Stomach (tissue), 9 donors: ENCODE data around the gene IRAK4. TPM values are rescaled to one million over a fixed set of nuclear protein-coding genes. Genes with fewer than 3 reads are reported as not detected.

Experiments used
- DNase-seq, 2 donors: peaks; one replicate each; pipeline versions ENCODE4 v3.0.0 to v3.0.0-alpha.2; 2013 to 2019
- H3K27ac ChIP-seq, 5 donors: fragments of 200-600 bp in 4 of 5; sonication (generic) in 4 of 5; one replicate each; pipeline ENCODE4 v1.5.1; 2013 to 2019; ENCODE audit warnings: mild to moderate bottlenecking in 1 of 5, moderate library complexity in 1 of 5
- H3K27me3 ChIP-seq, 3 donors: fragments of 200-600 bp; sonication (generic); one replicate each; pipeline ENCODE4 v1.5.1; 2017 to 2019; ENCODE audit warnings: mixed run types in 1 of 3
- H3K36me3 ChIP-seq, 4 donors: fragments of 200-600 bp; sonication (generic); 1 replicate in 3 of 4; 2 replicates in 1 of 4; pipeline ENCODE4 v1.5.1; 2016 to 2019
- H3K4me1 ChIP-seq, 4 donors: fragments of 200-600 bp; sonication (generic); one replicate each; pipeline ENCODE4 v1.5.1; 2016 to 2019
- H3K4me3 ChIP-seq, 4 donors: fragments of 200-600 bp; sonication (generic) in 3 of 4; one replicate each; pipeline ENCODE4 v1.5.1; 2016 to 2019; ENCODE audit warnings: mild to moderate bottlenecking in 1 of 4
- H3K9me3 ChIP-seq, 4 donors: fragments of 200-600 bp; sonication (generic); one replicate each; pipeline ENCODE4 v1.5.1; 2016 to 2019
- EP300 ChIP-seq: sonication (generic); formaldehyde crosslinking; IDR thresholded peaks from one replicate; pipeline ENCODE4 v1.6.1; 2017; ENCODE audit warnings: antibody characterized with exemption
- POLR2A ChIP-seq, 4 donors: fragments of 450-650 bp; IDR thresholded peaks; one replicate each; pipeline ENCODE4 v1.6.1; 2016; ENCODE audit warnings: antibody characterized with exemption in 4 of 4, control low read depth in 2 of 4, mild to moderate bottlenecking in 1 of 4, moderate library complexity in 1 of 4
- POLR2AphosphoS5 ChIP-seq, 3 donors: sonication (generic); formaldehyde crosslinking; IDR thresholded peaks; one replicate each; pipeline ENCODE4 v1.6.1; 2016; ENCODE audit warnings: antibody characterized with exemption in 3 of 3
- WGBS, 5 donors: extraction: QIAGEN DNeasy Blood & Tissue Kit in 3 of 5; methylation state at CpG; one replicate each; pipeline versions ENCODE4 v1.1.5 to v1.1.7; 2013 to 2018; 5-methylcytosine and 5-hydroxymethylcytosine counted together
- intact Hi-C: fragments of 100-400 bp; cut with DNase I; formaldehyde crosslinking; loops from one replicate; pipeline ENCODE4 v1.15.1; 2023; ENCODE audit warnings: low total_unique reads
- polyA plus RNA-seq, 3 donors: library from polyadenylated mRNA; stranded (reverse); fragments of 200-250 nt; gene quantifications; one replicate each; pipeline ENCODE4 v1.2.3, GENCODE V29; 2013
- total RNA-seq, 5 donors: library from RNA; depleted of rRNA; stranded (reverse); fragments of >200 nt; gene quantifications; one replicate each; pipeline versions ENCODE4 v1.1.0 to v1.2.3, GENCODE V29; 2014 to 2016
- TF ChIP-seq, protein P1 (sequence below), 7 experiments: fragments of 450-650 bp in 4 of 7; fragments of 200-600 bp in 3 of 7; sonication (generic) in 3 of 7; IDR thresholded peaks; one replicate each; pipeline ENCODE4 v1.5.1; 2016 to 2019; ENCODE audit warnings: antibody characterized with exemption in 7 of 7, control low read depth in 2 of 7, mild to moderate bottlenecking in 1 of 7
- donor health status: healthy with polysubstance abuse.
- donor health status: Bipolar disorder and iron deficiency.
- donor health status: healthy.

The IRAK4 gene
- total and polyA plus RNA-seq, 8 donors = 8.0 to 155 (median 14.7) TPM

DNA sequence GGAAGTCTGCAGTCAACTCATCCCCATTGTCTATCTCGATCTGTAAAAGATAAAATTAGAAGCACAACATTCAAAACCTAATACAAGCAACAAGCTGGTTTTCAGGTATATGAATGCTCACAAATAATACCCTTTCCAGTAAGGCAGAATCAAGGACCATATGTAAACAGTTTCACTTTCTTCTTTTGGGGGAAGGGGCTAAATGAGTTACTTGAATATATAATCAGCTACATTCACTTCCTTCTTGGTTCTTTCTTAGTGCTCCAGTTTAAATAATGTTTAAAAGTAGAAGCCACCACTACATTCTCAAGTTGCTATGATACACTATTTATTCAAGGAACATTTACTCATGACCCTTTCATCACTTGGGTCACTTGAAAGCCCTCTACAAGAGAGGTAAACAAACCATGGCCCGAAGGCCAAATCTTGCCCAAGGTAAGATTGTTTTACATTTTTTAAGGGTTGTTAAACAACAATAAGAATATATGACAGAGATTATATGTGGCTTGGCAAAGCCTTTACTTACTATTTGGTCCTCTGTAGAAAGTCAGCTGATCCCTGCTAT, 37.0 kb downstream of the IRAK4 start:
- intact Hi-C loops = no loop called here
- TF ChIP-seq EP300 (no peak), POLR2A (IDR thresholded peaks at IDR 0.05) (no peak), POLR2AphosphoS5 (IDR thresholded peaks at IDR 0.05) (peak in 1 of 3 donors; percentile 13)
- TF ChIP-seq, protein P1, sequence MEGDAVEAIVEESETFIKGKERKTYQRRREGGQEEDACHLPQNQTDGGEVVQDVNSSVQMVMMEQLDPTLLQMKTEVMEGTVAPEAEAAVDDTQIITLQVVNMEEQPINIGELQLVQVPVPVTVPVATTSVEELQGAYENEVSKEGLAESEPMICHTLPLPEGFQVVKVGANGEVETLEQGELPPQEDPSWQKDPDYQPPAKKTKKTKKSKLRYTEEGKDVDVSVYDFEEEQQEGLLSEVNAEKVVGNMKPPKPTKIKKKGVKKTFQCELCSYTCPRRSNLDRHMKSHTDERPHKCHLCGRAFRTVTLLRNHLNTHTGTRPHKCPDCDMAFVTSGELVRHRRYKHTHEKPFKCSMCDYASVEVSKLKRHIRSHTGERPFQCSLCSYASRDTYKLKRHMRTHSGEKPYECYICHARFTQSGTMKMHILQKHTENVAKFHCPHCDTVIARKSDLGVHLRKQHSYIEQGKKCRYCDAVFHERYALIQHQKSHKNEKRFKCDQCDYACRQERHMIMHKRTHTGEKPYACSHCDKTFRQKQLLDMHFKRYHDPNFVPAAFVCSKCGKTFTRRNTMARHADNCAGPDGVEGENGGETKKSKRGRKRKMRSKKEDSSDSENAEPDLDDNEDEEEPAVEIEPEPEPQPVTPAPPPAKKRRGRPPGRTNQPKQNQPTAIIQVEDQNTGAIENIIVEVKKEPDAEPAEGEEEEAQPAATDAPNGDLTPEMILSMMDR (IDR thresholded peaks at IDR 0.05) = no peak
- no peaks in the 10 kb centered on the region for H3K27me3 ChIP-seq
- H3K9me3 ChIP-seq = no peaks in the 10 kb centered on the region
- peak in 1 of 2 donors; percentile 44 for DNase-seq
- no peak overlapping the region for H3K4me3 ChIP-seq
- peaks cover 36 to 76% (median 72%) of the 10 kb centered on the region in 4 donors for H3K36me3 ChIP-seq
- peaks cover 0 to 12% (median 4%) of the 10 kb centered on the region in 4 donors for H3K4me1 ChIP-seq
- WGBS, 5 donors = 21 to 50% (median 25%) methylated on average over 2 of the region's 2 CpGs
- H3K27ac ChIP-seq = no peak overlapping the region

DNA sequence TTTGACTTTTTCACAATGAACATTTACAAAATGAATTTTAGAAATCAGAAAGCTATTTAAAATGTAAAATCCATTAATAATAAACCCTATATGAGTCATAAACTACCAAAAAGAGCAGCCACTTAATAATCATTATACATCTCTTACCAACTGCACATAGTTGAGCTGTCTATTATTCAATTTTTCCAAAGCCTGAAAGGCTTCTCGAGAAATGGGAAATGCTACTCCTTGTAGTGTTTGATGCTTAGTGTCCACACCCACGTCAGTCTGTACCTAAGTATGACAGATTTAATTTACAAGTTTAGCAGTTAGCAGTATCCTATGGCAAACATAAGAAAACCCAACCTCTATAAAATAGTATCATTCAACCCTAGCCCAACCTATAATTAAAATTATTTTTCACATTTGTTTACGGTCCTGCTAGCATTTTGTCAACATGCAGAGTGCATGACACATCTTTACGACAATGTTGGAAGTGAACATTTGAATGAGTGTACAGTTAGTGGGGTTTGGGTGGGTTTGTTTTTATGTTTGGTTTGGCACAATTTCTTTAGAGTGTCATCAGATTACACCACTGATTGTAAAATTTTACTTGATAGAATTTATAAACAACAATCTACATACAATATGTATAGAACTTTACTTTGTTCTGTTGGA, 38.9 kb downstream of the IRAK4 start:
- no peak overlapping the region for H3K27ac ChIP-seq
- peaks cover 43 to 90% (median 89%) of the 10 kb centered on the region in 4 donors for H3K36me3 ChIP-seq
- WGBS, 5 donors = 81 to 91% (median 87%) methylated on average over 4 of the region's 4 CpGs
- TF ChIP-seq POLR2AphosphoS5 (IDR thresholded peaks at IDR 0.05) (no peak), EP300 (no peak), POLR2A (IDR thresholded peaks at IDR 0.05) (no peak)
- TF ChIP-seq, protein P1 (IDR thresholded peaks at IDR 0.05) = no peak
- no peak for DNase-seq
- H3K27me3 ChIP-seq = no peaks in the 10 kb centered on the region
- no peak overlapping the region for H3K4me3 ChIP-seq
- H3K9me3 ChIP-seq = no peaks in the 10 kb centered on the region
- intact Hi-C loops = no loop called here
- peaks cover 0 to 18% (median 6%) of the 10 kb centered on the region in 4 donors for H3K4me1 ChIP-seq

DNA sequence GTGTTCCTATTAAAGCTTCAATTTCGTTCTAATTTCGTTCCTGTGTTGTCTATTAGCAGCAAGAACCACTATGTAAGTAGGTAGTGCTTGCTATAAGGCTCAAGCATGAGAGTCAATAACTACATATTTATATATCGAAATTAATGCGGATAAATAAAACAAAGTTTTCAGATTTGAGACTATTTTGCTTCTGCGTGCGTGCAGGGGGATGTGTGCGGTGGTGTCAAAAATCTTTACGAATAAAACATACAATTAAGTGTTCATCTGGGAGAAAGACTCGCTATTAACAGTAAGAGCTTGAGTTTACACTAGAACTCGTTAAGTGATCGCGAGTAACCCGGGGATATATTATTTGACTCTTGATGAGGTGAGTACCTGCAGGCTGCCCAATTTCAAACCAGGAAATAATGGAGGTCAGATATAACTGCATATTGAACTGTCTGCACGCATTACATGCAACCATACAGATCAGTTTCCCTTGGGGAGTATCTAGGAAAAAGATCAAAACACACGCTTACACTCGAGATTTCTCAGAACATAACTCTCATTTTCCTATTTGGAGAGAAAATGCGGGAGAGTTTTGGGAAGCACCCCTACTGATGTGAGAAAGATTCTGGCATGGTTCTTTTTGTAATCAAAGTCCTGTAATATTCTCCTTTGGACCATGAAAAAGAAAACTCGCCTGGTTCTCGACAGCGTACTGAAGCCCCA, 46.6 kb downstream of the IRAK4 start:
- H3K27me3 ChIP-seq = no peaks in the 10 kb centered on the region
- peak in 1 of 2 donors; percentile 50 for DNase-seq
- peak overlapping the region; percentile 88 to 98 (median 96) for H3K4me3 ChIP-seq
- intact Hi-C loops = no loop called here
- 4 to 11% (median 5%) methylated on average over 20 of the region's 20 CpGs for WGBS, 5 donors
- H3K27ac ChIP-seq = peak overlapping the region; percentile 93 to 98 (median 98)
- TF ChIP-seq POLR2A (IDR thresholded peaks at IDR 0.05) (no peak), POLR2AphosphoS5 (IDR thresholded peaks at IDR 0.05) (no peak), EP300 (no peak)
- TF ChIP-seq, protein P1 (IDR thresholded peaks at IDR 0.05) = no peak
- H3K36me3 ChIP-seq = peaks cover 12 to 24% (median 22%) of the 10 kb centered on the region in 4 donors
- H3K9me3 ChIP-seq = no peaks in the 10 kb centered on the region
- H3K4me1 ChIP-seq = peaks cover 0 to 43% (median 27%) of the 10 kb centered on the region in 4 donors
